ENCODE measurements around the gene STMN1.
A peak's percentile ranks its signal among the peaks of the same experiment; 100 is the strongest.

STMN1 gene

DNA sequence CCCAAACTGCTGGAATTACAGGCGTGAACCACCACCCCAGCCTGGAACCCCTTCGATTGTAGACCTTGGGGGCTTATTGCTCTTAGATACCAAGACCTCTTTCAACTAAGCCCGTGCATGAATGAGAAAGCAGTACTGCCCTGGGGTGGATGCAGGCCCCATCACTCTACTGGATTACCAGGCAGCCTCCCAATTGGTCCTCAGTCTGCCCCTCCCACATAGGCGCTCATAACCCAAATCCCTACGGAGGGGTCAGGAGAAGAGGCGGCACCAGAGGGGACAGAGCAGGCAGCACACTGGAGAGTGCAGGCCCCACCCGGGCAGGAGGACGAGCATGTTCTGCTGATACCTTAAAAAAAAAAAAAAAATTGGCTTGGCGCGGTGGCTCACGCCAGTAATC is 12.4 kb upstream of the STMN1 start:
- no peak for DNase-seq

DNA sequence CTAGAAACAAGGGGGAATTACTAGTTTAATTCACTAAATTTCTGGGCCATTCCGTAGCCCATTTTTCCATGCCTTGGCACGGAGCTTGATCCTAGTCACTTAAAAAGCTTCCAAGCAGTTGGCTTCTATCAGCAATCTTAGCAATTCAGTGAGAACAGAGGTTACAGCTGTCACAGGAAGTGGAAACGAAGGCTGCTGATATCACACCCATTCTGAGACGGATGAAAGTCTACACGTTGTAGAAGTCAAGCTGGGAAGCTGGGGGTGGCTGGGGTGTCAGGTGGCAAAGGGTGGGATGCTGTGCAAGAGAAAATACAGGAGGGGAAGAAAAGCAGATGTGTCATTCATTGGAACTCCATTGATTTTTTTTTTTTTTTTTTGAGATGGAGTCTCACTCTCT is 11.8 kb upstream of the STMN1 start:
- no peak for DNase-seq

DNA sequence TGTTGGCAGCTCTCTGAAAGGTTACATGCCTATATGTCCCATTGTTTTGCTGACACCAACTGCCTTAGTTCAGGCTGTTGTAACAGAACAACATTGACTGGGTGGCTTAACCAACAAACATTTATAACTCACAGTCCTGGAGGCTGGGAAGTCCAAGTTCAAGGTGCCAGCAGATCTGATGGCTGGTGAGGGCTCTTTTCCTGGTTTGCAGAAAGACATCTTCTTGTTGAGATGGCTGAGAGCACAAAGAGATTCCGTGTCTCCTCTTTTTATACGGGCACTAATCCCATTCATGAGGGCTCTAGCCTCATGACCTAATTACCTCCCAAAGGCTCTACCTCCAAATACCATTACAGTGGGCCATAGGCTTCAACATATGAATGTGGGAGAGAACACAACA is 10.2 kb upstream of the STMN1 start:
- DNase-seq: no peak

DNA sequence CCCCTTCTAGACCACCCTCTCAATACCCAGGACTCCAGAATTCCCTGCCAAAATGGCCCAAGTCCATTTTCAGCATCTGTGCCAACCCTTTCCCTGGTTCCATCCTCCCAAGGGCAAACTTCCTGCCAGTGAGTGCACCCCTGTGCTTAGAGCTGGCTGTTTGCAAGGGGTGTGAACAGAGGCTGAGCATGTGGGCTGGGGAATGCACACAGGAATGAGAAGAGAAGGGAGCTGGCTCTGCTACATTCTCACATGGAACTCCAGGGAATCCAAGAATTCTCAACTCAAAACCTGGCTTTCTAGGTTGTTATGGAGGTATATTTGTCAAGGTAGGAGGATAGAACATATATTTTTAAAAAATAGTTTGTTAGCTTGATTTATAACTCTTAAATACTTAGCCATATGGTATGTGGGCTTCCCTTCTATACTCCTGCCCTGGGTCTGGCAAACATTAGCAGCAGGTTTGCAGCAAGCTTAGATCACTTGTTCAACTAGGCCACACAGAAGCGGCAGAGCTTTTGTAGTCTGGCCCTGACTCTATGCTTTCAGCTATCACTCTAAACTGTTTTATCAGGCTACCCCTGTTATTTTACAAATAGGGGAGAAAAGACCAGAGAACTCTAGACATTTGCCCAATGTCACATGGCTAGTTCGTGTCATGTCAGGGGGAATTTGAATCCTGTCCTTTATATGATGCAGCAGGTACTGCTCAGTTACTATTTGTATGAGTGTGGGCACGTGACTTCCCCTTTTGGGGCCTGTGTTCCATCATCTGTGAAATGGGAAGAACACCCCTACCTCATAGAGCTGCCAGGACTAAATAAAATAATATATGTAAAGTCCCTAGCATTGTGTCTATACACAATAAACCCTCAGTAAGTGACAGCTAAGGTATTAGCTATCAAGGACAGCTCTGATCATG is 8.1 kb upstream of the STMN1 start:
- no peak for DNase-seq

DNA sequence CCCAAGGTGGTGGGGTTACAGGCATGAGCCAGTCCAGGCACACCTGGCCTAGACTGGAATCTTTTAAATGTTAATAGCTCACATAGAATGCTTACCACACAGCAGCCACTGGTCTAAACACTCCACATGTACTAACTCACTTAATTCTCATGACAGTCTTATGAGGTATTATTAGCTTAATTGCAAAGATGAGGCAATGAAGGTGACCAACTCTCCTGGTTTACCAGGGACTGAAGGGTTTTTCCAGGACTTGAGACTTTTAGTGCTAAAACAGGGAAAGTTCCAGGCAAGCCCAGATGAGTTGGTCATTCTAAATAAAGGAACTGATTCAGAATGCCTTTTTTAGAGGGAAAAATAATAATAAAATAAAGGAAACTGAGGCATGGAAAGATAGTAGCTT is 7.0 kb upstream of the STMN1 start:
- DNase-seq: no peak

DNA sequence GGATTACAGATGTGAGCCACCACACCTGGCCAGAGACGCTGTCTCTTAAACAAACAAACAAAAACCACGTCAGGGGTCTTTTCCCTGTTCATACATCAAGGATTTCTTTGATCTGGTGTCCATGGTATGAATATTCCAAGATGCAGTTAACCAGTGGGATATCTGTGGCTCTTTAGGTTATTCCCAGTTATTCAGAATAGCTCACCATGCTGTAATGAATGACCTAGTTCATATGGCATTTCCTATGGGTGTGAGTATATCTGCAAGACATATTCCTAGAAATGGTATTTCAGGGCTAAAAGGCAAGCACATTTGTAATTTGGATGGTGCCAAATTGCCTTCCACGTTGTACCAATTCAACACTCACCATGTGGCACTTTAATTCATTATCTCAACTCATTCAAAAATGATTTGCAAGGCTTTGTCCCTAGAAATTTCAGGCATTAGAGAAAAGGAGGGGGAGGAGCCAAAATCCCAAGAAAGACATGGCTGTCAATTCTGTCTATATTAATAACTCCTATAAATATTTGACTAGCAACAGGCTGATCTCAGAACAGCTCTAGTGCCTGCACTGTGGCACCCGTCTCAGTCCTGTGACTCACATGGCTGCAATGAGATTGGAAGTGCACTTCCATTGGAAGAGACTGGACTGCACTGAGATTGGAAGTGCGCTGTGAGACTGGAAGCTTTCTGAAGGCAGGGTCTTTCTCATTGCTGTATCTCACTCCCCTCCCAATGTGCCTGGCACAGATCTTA is 6.0 kb upstream of the STMN1 start:
- no peak for DNase-seq

DNA sequence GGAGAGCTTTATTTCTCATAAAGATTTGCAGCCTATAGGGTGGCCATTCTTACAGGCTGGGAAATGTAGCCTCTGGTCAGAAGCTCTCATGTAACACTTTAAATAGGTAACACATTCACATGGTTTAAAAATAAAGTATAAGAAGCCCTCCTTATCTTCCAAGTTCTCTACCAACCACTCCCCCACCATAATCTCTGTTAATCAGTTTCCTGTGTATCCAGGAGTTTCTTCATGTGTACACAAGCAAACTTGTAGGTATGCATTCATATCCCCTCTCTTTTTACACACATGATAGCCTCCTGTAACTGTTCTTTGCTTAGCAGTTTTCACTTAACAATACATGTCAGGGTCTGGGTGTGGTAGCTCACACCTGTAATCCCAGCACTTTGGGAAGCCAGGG is 4.9 kb upstream of the STMN1 start:
- no peak for DNase-seq

DNA sequence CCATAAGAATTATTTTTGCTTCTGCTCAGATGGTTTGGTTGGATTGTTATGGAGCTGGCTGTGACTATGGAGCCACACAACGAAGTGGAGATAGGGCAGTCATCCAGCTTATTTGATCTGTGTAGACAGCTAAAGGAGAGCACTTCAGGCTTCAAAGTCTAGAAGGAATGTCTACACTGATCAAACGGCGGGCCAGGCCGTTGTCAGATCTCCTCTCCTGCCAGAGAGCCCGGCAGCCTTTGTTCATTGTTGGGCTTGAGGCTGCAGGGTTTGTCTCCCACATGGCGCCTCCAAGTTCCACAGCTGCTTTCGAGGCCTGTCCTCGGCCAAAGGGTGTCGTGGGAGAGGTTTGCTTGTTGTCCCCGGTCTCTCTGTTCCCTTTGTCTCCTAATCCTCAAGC is 2.8 kb upstream of the STMN1 start:
- no peak for DNase-seq

DNA sequence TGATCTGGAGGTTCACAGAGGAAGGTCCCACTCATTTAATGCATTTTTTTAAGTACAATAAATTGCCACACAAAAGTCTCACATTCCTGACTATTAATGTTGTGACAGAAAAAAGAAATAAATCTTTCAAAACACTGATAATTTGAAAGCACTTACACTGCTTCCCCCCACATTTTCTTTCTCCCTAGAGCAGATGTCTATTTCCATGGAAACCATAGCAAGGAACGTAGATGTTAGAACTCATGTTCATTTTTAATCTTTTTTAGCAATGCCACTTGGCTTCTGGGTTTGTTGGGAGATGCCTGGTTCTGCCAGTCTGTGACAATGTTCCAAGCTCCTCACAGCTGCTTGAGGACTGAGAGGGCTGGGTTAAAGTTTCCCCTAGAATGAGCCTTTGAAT is 1.9 kb upstream of the STMN1 start:
- no peak for DNase-seq

DNA sequence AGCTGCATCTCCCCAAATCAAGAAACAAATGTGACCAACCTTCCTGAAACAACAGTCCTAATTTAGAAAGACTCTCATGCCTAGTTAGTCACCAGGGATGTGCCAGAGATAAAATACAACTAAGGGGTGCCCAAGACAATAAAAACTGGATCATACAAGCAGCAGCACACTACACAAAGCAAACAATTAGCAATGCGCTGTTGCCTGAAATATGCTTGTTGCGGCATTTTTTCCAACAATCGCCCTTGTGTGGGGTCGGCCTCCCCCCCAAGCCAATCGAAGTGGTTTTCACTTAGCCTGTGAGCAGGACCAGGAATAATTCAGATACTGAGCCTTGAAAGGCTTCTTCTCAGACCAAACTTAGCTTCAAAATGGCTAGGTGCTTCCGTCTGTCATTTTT is 1.4 kb upstream of the STMN1 start:
- DNase-seq: no peak

DNA sequence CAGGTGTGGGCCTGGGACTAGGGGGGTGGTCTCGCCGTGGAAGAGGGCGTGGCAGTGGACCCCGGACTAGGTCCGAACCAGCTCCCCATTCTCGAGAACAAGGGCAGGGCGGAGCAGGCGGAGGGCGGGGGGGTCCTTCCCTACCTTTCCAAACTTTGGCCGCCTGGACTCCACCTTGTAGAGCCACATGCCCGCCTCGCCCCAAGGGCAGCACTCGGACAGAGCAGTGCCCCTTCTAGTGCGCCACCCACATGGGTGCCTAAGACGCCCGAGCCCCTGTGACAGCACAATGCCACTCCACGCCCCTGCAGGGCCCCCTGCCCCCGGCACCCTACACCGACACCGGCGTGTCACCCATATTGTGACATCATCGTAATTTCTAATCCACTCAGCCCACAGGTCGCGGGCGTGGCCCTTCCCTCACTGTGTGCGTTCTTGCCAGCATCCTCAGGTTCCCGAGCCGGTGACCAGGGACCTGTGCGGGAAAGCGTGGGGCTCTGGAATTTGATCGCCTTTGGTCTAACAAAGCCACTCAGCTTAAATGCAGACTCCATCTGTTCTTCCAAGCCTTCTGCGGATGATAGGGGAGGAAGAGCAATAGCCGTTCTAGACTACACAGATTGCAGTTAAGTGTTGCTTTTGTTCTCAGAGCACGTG is 553 bp upstream of the STMN1 start:
- DNase-seq: peak; percentile 38 to 42

DNA sequence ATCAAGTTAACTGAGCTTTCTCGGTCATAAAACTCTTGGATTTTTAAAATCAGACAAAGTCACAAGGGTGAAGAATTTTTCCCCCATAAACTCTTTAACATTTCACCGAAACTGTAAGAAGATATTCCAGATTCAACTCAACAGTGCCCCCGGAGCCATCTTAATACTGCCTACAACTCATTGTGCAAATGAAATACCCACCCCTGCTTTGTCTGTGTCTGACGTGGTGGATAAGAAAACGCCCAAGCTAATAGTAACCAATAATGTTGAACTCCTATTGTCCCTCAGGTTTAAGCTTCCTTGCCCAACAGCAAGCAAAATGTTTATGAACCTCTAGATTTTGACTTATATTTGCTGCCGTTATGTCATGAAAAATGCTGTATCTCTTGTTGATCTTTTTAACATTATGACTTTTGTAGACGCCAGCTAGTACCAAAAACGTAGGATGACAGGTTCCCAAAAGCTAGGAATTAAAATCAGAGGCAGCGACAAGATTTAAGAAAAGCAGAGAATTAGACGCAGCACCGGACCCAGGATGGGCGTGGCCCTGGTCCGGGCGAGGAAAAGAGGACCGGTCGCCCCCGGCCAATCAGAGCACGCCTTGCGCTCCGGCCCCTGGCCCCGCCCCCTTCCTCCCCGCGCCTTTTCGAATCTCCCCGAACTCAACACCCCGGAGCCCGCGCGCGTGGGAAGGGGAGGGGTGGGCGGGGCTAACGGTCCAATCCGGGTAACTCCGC is 1.1 kb downstream of the STMN1 start:
- DNase-seq: peak; percentile 84 to 90

DNA sequence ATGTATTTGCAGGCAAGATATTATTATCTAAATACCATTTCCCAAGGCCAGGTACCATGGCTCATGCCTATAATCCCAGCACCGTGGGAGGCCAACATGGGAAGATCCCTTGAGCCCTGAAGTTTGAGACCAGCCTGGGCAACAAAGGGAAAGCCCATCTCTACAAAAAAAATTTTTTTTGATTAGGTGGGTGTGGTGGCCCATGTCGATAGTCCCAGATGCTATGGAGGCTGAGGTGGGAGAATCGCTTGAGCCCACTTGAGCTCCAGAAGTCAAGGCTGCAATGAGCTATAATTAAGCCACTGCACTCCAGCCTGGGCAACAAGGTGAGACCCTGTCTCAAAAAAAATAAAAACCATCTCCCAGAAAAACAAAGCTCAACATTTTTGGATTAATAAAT is 2.2 kb downstream of the STMN1 start:
- DNase-seq: no peak

DNA sequence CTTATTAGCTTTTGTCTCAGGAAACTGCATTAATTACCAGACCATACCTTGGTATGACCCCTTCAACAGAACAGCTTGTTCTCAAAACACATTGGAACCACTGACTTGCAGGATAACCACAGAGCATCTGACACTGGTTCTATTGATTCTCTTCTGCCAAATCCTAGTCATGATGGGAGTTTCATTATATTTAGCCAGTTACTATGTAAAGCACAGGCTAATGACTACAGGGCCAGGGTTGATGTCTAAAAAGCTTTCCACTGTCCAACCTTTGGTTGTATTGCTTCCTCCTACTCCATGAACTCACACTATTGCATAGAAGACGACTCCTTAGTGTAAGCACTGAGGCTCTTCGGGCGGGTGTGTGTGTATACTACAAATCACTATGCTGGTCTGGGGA is 3.8 kb downstream of the STMN1 start:
- DNase-seq: no peak

DNA sequence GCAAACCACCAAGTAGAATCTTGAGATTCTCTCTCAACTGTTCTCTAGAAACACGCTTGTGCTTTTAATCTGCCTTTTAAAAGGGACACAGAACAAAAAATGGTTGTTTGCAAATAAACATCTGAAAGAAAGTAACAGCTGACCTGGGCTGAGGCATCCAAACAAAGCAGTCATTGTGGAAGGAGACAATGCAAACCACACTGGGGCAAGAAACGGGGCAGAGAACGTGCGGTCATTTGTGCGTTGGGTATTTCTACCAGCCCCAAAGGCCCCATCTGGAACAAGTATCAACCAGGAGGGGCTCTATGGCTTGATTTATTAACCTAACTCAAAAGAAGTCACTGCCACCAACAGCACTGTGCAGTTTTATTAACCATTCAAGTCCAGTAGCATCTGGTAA is 6.0 kb downstream of the STMN1 start:
- DNase-seq: no peak

DNA sequence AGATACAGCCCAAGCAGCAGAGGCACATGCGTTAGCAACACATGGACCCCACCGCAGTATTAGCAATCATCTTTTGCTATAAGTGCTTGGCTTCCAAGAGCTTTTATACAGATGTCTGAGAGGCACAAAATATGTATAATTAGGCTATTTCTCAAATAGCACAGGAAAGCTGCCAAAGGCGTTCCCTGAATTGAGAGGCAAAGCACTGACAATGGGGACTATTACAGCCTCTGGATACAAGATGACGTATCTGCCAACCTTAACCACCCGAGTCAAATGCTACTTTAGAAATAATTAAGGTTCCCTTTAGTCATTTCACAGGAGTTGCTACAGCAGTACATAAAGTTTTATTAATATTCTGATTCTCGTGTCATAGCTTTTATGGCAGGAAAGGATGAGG is 6.4 kb downstream of the STMN1 start:
- DNase-seq: no peak

DNA sequence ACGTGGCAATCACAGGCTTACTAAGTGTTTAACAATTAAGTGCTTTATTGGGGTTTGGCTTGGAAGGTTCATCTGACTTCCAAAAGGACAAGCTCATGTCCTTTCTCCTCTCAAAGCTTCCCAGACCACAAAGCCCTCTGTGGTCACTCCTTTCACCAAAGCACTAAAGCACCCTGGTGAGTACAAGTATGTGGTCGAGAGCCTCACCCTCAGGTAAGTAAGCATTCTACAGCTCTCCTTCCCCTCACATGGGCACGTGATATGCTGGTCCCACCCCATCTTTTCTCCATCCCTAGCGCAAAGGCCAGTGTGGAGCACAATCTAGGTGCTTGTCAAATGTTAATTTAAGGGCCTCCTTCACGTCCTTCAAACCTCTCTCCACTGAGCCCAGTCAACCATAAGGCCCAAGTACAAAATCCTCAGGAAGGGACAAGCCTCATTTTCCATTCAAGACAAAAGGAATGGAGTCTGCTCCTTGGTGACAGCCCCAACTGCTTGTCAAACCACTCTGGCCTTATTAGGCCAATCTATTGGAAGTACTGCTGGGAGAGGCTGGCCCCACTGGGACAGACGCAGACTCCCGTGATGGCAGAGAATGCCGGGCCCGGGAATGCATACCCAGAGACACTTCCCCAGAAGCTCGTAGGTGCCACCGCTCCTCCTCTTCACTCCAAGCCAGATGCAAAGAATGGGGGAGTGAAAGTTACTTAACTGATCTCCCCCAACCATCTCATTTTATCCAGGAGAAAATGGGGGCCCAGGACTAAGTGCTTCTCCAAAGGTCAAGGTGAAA is 7.8 kb downstream of the STMN1 start:
- DNase-seq: no peak

DNA sequence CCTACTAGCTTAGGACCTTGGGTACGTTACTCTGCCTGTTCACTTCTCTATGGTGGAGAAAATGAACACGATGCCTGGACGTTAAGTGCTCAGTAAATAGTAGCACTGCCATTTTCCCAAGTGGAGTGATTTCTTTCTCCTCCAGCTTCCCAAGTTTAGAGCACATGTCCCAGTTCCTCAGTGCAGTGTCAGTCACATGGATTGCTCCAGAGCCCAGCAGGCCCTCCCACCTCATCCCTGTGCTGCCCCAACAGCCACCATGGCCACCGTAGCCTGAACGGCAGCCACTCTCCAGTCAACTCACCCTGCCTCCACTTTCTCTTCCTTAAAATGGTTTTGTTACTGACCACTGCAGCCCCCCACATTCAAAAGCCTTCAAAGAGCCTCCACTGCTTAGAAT is 8.5 kb downstream of the STMN1 start:
- no peak for DNase-seq

DNA sequence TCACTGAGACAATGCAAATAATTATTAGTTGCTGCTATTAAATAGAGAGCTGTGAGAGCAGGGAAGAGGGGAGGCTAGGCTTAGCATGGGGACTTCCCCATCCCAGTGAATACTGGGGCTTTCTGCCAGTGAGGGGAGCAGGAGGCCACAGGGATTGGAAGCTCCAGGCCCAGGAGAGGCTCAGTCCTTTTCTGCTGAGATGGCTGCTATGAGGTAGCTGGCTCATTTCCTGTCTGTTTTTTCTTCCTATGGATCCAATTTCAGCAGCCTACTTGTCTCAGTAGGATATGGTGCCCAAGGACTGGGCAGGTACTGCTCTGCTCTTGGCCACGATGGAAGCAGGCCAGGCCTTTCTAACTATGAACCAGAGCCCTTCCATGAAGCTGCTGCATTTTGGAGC is 10.0 kb downstream of the STMN1 start:
- no peak for DNase-seq

DNA sequence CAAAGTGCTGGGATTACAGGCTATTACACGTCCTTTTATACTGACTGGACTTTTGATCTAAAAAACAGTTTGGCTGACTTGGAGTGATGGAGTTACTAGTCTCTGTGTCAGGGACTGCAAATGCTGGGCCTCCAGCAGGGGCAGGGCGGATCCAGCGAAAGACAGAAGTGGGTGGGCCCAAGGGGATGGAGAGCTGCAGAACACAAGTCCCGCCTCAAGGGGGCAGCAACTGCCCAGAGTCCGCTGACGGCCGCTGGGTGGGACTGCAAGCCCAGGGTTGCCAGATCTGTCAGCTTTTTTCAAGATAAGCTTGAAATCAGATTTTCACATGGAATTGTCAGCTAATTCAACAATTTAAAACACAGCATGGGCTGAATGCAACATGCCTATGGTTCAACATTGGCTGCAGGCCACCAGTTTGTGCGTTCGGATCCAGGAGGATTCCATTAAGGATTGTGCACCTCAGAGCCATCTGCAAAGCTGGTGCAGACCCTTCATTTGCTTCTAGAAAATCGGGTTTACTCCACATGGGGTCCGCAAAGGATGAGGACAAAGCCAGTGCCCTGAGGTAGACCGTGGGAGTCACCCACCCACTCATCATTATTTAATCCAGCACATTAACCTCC is 10.7 kb downstream of the STMN1 start:
- peak; percentile 71 to 78 for DNase-seq

DNA sequence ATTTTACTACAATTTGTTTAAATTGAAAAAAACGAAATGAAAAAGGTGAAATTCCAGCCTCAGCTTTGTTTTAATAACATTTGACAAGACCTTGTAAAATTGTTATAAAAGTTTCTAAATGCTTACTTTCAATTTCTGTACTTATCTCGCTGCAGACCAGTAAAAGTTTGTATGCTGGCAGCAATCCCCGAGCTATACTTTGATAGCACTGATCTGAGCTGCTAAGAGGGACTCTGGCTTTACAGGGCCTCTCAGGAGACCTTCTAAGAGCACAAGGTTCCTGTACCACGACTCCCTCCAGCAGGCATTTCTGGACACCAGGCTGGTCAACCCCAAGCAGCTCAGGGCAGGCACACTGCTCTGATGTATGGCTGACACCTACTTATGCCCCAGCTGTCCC is 13.1 kb downstream of the STMN1 start:
- DNase-seq: no peak

DNA sequence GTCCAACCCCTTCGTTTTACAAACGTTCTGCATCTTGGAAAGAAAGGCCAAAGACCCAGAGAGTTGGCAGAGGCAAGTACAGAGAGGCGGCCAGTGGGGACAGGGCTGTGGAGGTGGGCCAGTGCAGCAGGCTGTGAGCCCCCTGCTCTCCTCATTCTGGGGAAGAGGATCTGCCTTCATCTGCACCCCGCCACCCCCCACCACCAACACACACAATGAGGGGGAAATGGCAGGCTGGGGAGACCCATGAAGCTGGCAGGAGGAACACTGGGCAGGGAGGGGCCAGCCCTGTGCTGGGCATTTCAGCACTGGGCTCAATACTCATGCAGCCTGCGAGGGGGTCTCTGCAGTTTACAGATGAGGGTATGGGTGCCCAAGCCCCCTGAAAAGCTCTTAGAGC is 14.6 kb downstream of the STMN1 start:
- no peak for DNase-seq
